Suppressor macrophage treated with lipopolysaccharide for 4 hours (primary cell): Measurements from ENCODE around the gene GPR39.

ENCODE experiments used
- DNase-seq: peaks from one replicate; pipeline ENCODE4 v3.0.0-alpha.2; 2020

Gene GPR39

GRCh38 chr2:132690664-132691303 lies 274.2 kb downstream of the GPR39 start:
- DNase-seq, result no peak

- no peak for DNase-seq
Measured at GRCh38 chr2:132691556-132691955, 275.0 kb downstream of the GPR39 start.

- DNase-seq, result no peak
Measured at GRCh38 chr2:132692816-132693215, 276.2 kb downstream of the GPR39 start.
